ENCODE measurements around the gene RHBG. TPM values are rescaled to one million over a fixed set of nuclear protein-coding genes. Genes with fewer than 3 reads are reported as not detected.

The RHBG gene
- total RNA-seq, 4 donors from 2014 or later = not detected

DNA sequence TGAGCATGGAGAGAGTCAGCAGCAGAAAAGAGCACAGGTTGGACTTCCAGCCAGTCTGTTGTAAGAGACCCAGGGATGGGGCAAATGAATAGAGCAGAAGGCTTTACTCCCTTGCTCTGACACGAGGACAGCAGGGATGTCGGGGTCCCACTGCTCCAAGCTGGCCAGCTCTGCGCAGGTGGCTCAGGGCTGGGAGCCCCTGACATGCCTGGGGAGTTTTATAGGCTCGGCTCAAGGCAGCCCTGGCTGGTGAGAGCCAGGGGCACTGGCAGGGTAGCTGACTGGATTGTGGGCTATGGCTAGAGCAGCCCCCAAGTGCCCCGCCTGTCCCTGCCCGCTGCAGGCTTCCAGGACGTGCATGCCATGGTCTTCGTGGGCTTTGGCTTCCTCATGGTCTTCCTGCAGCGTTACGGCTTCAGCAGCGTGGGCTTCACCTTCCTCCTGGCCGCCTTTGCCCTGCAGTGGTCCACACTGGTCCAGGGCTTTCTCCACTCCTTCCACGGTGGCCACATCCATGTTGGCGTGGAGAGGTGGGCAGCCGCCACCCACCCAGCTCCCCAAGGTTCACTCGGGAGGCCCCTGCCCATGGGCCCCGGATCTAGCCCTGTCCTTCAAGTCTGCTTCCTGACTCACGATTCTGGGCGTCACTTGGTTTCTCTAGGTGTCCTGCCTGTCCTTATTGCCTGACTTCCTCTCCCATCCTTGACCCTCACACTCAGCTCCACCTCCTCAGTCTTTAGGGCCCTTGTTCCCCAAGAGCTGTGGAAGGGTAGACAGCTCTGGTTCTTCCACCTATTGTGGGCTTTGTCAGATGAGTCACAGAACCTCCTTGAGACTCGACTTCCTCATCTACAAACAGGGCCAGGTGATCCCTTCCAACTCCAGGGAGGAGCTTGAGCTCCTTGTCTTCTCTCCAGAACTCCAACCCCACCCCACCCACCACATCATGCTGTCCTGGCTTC, 8.2 kb downstream of the RHBG start:
- H3K27ac ChIP-seq = no peak overlapping the region
- 79 to 80% methylated on average over 18 to 20 of the region's 20 CpGs for WGBS, 2 donors

DNA sequence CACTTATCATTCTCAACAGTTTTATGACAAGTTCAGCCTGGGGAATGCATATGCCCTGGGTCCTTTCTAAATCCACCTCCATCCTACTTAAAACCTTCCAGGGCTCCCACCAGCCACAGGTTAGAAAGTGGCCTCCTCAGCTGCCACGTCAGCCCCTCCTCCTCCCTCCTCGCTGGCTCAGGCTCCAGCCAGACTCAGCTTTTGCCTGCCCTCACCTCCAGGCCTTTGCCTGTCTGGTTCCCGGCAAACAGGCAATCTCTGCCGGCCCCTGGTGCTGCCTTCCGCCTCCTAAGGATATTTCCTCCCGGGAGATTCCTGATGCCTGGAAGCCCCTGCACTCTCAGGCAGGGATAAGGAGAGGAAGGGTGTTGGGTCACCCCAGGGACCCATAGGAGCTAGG, 9.5 kb downstream of the RHBG start:
- intact Hi-C loops (cut with DNase I) = no loop called here
- Histone ChIP-seq H3K27ac (no peak overlapping the region), H3K36me3 (no peaks in the 10 kb centered on the region), H3K9me3 (no peaks in the 10 kb centered on the region), H3K27me3 (no peaks in the 10 kb centered on the region), H3K4me3 (replicated peaks in 1 of 3) (no peak overlapping the region), H3K4me1 (no peaks in the 10 kb centered on the region)
- TF ChIP-seq, protein P1, sequence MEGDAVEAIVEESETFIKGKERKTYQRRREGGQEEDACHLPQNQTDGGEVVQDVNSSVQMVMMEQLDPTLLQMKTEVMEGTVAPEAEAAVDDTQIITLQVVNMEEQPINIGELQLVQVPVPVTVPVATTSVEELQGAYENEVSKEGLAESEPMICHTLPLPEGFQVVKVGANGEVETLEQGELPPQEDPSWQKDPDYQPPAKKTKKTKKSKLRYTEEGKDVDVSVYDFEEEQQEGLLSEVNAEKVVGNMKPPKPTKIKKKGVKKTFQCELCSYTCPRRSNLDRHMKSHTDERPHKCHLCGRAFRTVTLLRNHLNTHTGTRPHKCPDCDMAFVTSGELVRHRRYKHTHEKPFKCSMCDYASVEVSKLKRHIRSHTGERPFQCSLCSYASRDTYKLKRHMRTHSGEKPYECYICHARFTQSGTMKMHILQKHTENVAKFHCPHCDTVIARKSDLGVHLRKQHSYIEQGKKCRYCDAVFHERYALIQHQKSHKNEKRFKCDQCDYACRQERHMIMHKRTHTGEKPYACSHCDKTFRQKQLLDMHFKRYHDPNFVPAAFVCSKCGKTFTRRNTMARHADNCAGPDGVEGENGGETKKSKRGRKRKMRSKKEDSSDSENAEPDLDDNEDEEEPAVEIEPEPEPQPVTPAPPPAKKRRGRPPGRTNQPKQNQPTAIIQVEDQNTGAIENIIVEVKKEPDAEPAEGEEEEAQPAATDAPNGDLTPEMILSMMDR (IDR thresholded peaks at IDR 0.05) = no peak
- no peak for TF ChIP-seq POLR2A (IDR thresholded peaks at IDR 0.05)
- DNase-seq = no peak
- WGBS, 2 donors = 63 to 83% methylated on average over 6 of the region's 6 CpGs

More for the DNA sequence above, 8.2 kb downstream of the RHBG start:
- H3K36me3 ChIP-seq = no peaks in the 10 kb centered on the region
- intact Hi-C loops (cut with DNase I) = no loop called here
- no peaks in the 10 kb centered on the region for H3K4me1 ChIP-seq
- no peak for TF ChIP-seq POLR2A (IDR thresholded peaks at IDR 0.05)
- TF ChIP-seq, protein P1 (IDR thresholded peaks at IDR 0.05) = no peak
- no peaks in the 10 kb centered on the region for H3K9me3 ChIP-seq
- no peaks in the 10 kb centered on the region for H3K27me3 ChIP-seq
- no peak for DNase-seq
- H3K4me3 ChIP-seq (replicated peaks in 1 of 3) = no peak overlapping the region

DNA sequence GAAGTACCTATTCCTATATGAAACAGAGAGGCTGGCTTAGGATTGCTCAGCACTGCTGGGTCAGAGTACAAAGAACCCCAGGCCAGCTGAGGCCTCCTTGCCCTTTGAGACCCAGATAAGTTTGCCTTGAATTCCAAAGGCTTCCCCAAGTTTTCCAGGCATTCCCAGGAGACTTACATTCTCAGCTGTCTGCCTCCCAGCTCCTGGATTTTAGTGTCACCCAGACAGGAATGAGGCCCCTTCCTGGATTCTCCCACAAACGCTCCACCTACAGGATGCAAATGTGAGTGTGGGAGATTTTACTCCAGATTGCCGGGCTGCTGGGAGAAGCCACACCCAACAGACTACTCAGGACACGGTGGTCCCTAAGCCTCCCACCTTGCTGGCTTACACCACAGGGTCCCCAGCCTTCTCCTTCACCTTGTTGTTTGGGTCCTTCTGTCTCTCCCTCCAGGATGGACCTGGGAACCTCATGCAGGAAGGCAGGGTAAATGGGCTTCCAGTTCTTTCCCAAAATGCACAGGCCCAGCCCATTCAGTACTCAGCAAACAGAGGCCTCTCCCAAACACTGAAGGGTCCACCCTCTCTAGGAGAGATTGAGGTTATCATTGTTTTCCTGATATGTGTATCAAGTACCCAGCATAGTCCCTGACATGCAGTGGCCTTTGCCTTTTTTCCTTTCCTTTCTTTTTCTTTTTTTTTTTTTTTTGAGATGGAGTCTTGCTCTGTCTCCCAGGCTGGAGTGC, 10.6 kb downstream of the RHBG start:
- Histone ChIP-seq H3K4me3 (replicated peaks in 1 of 3) (no peak overlapping the region), H3K27me3 (no peaks in the 10 kb centered on the region), H3K9me3 (no peaks in the 10 kb centered on the region), H3K36me3 (no peaks in the 10 kb centered on the region), H3K27ac (no peak overlapping the region), H3K4me1 (no peaks in the 10 kb centered on the region)
- DNase-seq = no peak
- 69 to 70% methylated on average over 3 of the region's 3 CpGs for WGBS, 2 donors
- TF ChIP-seq POLR2A (IDR thresholded peaks at IDR 0.05) = no peak
- TF ChIP-seq, protein P1 (IDR thresholded peaks at IDR 0.05) = no peak
- intact Hi-C loops (cut with DNase I) = no loop called here

- intact Hi-C loops (cut with DNase I) = no loop called here
- Histone ChIP-seq H3K4me3 (replicated peaks in 1 of 3) (no peak overlapping the region), H3K4me1 (no peaks in the 10 kb centered on the region), H3K27ac (no peak overlapping the region), H3K27me3 (no peaks in the 10 kb centered on the region), H3K36me3 (no peaks in the 10 kb centered on the region), H3K9me3 (no peaks in the 10 kb centered on the region)
- DNase-seq = no peak
- TF ChIP-seq, protein P1 (IDR thresholded peaks at IDR 0.05) = no peak
- no peak for TF ChIP-seq POLR2A (IDR thresholded peaks at IDR 0.05)
- 65 to 79% methylated on average over 7 of the region's 7 CpGs for WGBS, 2 donors
Measured at GRCh38 chr1:156382561-156382960, 13.6 kb downstream of the RHBG start.
